ENCODE measurements around the gene ZIC1. TPM values are rescaled to one million over a fixed set of nuclear protein-coding genes. Genes with fewer than 3 reads are reported as not detected.

Gene ZIC1
- total RNA-seq, 2 experiments from 2014 or later: not detected

- DNase-seq (ENCODE audit: low spot score): no peak
- H3K4me3 ChIP-seq (ENCODE audit: low read depth, low read length, poor library complexity, severe bottlenecking): no peak overlapping the region
- no TSS peak for BruUV-seq (replicated peaks)
- no peaks in the 10 kb centered on the region for H3K4me1 ChIP-seq (ENCODE audit: insufficient read depth, low read length, poor library complexity, severe bottlenecking)
- H4K20me1 ChIP-seq (ENCODE audit: insufficient read depth, low read length): no peaks in the 10 kb centered on the region
- H3K36me3 ChIP-seq (ENCODE audit: insufficient read depth, low read length): no peaks in the 10 kb centered on the region
- CTCF ChIA-PET (ENCODE audit: unreplicated experiment): no interaction called here
- TF ChIP-seq CTCF (conservative IDR thresholded peaks at IDR 0.05; ENCODE audit: low read length) (no peak), EZH2phosphoT487 (IDR thresholded peaks at IDR 0.05; ENCODE audit: borderline replicate concordance, low read depth, low read length) (no peak)
- H3K27ac ChIP-seq (ENCODE audit: low read depth, low read length, poor library complexity, severe bottlenecking): no peak overlapping the region
- POLR2A ChIA-PET: no interaction called here
- H3K79me2 ChIP-seq (ENCODE audit: insufficient read depth, low read depth, low read length): no peaks in the 10 kb centered on the region
- no peak overlapping the region for H2AFZ ChIP-seq (ENCODE audit: low read length)
- intact Hi-C loops (cut with micrococcal nuclease; ENCODE audit: unreplicated experiment): no loop called here
- no peak overlapping the region for H3K4me2 ChIP-seq (ENCODE audit: low read length)
- H3K9me3 ChIP-seq (ENCODE audit: low read length): no peaks in the 10 kb centered on the region
- no peaks in the 10 kb centered on the region for H3K9me2 ChIP-seq (ENCODE audit: insufficient read depth, low read length)
Measured at GRCh38 chr3:147413686-147414389, 4.7 kb downstream of the ZIC1 start.

- H2AFZ ChIP-seq (ENCODE audit: low read length): no peak overlapping the region
- no peak for DNase-seq (ENCODE audit: low spot score)
- H3K27ac ChIP-seq (ENCODE audit: low read depth, low read length, poor library complexity, severe bottlenecking): no peak overlapping the region
- BruUV-seq (replicated peaks): no TSS peak
- CTCF ChIA-PET (ENCODE audit: unreplicated experiment): no interaction called here
- TF ChIP-seq EZH2phosphoT487 (IDR thresholded peaks at IDR 0.05; ENCODE audit: borderline replicate concordance, low read depth, low read length): no peak
- TF ChIP-seq CTCF (conservative IDR thresholded peaks at IDR 0.05; ENCODE audit: low read length): no peak
- H3K79me2 ChIP-seq (ENCODE audit: insufficient read depth, low read depth, low read length): no peaks in the 10 kb centered on the region
- H3K4me3 ChIP-seq (ENCODE audit: low read depth, low read length, poor library complexity, severe bottlenecking): no peak overlapping the region
- H3K4me1 ChIP-seq (ENCODE audit: insufficient read depth, low read length, poor library complexity, severe bottlenecking): no peaks in the 10 kb centered on the region
- no peaks in the 10 kb centered on the region for H3K36me3 ChIP-seq (ENCODE audit: insufficient read depth, low read length)
- H3K9me2 ChIP-seq (ENCODE audit: insufficient read depth, low read length): no peaks in the 10 kb centered on the region
- no peaks in the 10 kb centered on the region for H4K20me1 ChIP-seq (ENCODE audit: insufficient read depth, low read length)
- H3K4me2 ChIP-seq (ENCODE audit: low read length): no peak overlapping the region
- POLR2A ChIA-PET: no interaction called here
- H3K9me3 ChIP-seq (ENCODE audit: low read length): no peaks in the 10 kb centered on the region
- intact Hi-C loops (cut with micrococcal nuclease; ENCODE audit: unreplicated experiment): no loop called here
Measured at GRCh38 chr3:147414390-147415138, 5.4 kb downstream of the ZIC1 start.

GRCh38 chr3:147415286-147415685 lies 6.1 kb downstream of the ZIC1 start:
- no peak for DNase-seq (ENCODE audit: low spot score)
- no peaks in the 10 kb centered on the region for H3K36me3 ChIP-seq (ENCODE audit: insufficient read depth, low read length)
- no TSS peak for BruUV-seq (replicated peaks)
- H3K4me3 ChIP-seq (ENCODE audit: low read depth, low read length, poor library complexity, severe bottlenecking): no peak overlapping the region
- H3K4me2 ChIP-seq (ENCODE audit: low read length): no peak overlapping the region
- no peaks in the 10 kb centered on the region for H4K20me1 ChIP-seq (ENCODE audit: insufficient read depth, low read length)
- no peaks in the 10 kb centered on the region for H3K9me3 ChIP-seq (ENCODE audit: low read length)
- H3K79me2 ChIP-seq (ENCODE audit: insufficient read depth, low read depth, low read length): no peaks in the 10 kb centered on the region
- CTCF ChIA-PET (ENCODE audit: unreplicated experiment): no interaction called here
- TF ChIP-seq CTCF (conservative IDR thresholded peaks at IDR 0.05; ENCODE audit: low read length) (no peak), EZH2phosphoT487 (IDR thresholded peaks at IDR 0.05; ENCODE audit: borderline replicate concordance, low read depth, low read length) (no peak)
- no peak overlapping the region for H2AFZ ChIP-seq (ENCODE audit: low read length)
- intact Hi-C loops (cut with micrococcal nuclease; ENCODE audit: unreplicated experiment): no loop called here
- no peak overlapping the region for H3K27ac ChIP-seq (ENCODE audit: low read depth, low read length, poor library complexity, severe bottlenecking)
- H3K4me1 ChIP-seq (ENCODE audit: insufficient read depth, low read length, poor library complexity, severe bottlenecking): no peaks in the 10 kb centered on the region
- POLR2A ChIA-PET: no interaction called here
- no peaks in the 10 kb centered on the region for H3K9me2 ChIP-seq (ENCODE audit: insufficient read depth, low read length)
